HG02798 (cell line): ENCODE results near the gene DPF3.

ENCODE experiments used
- ATAC-seq: cut with Tn5 transposase; IDR thresholded peaks from one replicate; pipeline ENCODE4 v1.9.1; 2021; ENCODE audit warnings: mild to moderate bottlenecking; ENCODE audit not compliant: unreplicated experiment, poor library complexity

DPF3 gene

GRCh38 chr14:72802588-72802946, 91.3 kb downstream of the DPF3 start:
- no peak for ATAC-seq

GRCh38 chr14:72801836-72802587, 91.9 kb downstream of the DPF3 start:
- no peak for ATAC-seq

GRCh38 chr14:72801381-72801812, 92.5 kb downstream of the DPF3 start:
- ATAC-seq, result no peak

DNA sequence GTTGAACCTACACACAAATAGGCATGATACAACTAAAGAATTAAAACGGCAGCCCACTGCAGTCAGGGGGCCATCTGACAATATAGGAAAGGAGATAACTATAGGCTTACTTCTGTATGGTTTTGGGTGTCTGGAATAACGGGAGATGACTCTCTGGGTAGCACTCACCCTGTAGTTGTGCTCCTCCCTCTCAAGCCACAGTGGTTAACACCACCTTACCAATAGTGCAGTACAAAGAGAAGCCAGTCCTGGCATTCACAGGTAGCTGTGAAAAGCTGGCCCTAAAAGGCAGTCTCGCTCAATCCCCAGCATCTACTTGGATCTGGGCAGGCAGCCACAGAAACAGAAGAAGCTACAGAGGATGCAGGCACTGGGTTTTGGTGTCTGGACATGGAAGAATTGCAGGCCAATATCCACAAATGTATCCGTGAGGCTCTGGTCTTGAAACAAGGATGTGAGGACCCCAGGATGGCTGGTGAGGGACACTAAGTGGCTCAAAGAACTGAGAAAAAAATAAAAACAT, 93.0 kb downstream of the DPF3 start:
- no peak for ATAC-seq

GRCh38 chr14:72800296-72800695, 93.6 kb downstream of the DPF3 start:
- ATAC-seq, result no peak

DNA sequence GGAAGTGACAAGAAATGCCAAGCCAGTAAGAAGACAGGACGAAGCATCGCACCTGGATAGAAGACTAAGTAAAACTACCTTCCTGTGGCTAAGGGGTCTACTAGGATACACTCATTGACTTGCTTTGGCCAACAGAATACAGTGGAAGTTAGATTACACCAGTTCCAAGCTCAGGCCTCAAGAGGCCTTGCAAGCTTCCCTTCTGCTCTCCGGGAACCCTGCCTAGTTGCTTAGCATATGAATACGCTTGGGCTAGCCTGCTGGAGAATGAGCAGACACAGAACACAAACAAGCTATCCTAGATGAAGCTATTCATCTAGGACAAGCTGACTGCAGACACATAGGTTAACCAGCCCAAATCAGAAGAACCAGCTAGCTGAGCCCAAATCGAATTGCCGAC, 97.0 kb downstream of the DPF3 start:
- ATAC-seq, result no peak

DNA sequence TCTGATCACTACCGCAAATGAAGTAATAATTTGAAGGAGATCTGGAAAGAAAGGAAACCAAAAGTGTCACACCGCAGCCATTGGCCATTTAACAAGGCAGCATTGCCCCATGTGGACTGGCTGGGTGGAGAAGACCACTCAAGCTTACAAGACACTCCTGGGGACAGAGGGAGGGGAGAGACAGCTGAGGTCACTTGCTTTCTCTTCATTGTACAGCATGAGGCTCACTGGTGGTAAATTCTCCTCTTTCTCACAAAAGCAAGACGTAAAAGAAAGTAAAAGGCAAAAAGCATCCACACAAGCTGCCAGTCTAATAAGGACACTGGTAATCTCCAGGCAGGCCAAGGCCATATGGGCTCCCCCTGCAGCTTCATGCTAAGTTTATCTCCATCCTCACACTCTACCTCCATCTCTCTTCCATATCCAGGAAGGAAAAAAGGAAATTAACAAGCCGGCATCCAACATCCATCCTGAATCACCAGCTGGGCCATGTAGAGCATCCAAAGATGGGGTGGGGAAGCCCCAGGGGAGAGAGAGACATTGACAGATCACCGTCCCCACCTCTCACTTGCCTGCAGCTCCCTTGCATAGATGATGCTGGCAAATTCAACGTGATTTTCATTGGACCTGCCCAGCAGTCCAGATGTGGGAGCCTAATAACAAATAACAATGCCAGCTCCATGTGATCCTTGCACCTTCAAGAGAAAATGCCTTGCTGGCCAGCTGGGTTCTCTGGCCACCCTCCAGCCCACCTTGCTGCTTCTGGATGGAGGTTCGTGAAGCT, 100.6 kb downstream of the DPF3 start:
- ATAC-seq, result no peak

- no peak for ATAC-seq
Measured at GRCh38 chr14:72792051-72792788, 101.7 kb downstream of the DPF3 start.

- no peak for ATAC-seq
Measured at GRCh38 chr14:72790887-72791566, 102.9 kb downstream of the DPF3 start.

- no peak for ATAC-seq
Measured at GRCh38 chr14:72788972-72789728, 104.8 kb downstream of the DPF3 start.

GRCh38 chr14:72788255-72788654, 105.6 kb downstream of the DPF3 start:
- ATAC-seq, result no peak

GRCh38 chr14:72787841-72788240, 106.1 kb downstream of the DPF3 start:
- no peak for ATAC-seq

DNA sequence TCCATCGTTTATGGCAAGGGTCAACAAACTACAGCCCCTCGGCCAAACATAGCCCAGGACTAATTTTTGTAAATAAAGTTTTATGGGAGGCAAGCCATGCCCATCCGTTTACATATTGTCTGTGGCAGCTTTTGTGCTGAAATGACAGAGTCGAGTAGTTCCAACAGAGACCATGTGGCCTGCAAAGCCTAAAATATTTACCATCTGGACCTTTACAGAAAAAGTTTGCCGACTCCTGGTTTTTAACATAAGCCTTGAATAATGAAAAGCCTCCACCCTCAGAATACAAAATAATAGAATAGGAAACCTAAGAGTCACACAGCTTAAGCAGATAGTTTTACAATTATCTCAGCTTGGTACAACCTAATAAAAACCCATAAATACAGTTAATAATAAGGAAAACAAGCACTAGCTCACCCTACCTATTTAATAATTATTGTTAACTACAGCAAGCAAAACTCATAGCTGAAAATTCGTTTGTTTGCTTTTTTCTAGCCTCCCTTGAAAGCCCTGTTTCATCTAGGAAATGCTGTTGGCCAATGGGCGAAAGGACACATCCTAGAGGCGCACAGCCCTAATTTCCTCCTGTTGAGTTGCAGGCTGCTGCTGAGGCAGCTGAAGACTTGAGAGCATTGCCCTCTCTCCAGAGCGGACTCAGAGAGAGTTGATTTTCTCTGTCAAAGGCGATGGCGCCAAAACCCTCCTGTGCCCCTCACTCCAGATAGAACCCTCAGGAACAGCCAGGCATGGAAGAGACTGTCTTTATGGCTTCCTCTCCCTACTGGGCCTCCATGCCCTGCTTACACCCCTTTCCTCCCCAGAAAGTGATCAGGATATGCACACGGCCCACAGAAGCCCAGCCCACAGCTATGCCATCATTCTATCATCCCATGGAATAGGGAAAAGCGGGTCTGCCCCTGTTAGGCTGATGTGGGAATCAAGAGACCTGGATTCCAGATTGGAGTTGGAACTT, 107.2 kb downstream of the DPF3 start:
- ATAC-seq, result no peak

DNA sequence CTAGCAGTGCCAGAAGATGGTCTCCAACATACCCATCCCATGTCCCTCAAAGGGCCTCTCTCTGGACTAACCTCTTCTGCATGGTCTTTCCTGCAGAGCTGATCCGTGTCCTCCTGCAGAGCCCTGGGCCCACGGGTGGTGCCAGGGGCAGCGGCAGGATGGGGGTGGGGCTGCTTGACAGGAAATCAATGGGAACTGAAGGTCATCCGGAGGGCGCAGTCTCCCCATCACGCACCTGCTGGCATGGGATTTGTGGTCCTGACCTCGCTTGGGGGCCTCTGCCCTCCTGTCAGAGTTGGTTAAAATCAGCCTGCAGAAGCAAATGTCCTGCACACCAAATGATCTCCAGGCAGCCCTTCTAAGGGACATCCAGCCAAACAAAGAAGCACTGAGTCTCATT, 110.2 kb downstream of the DPF3 start:
- ATAC-seq, result no peak

- ATAC-seq, result no peak
Measured at GRCh38 chr14:72782817-72783216, 111.1 kb downstream of the DPF3 start.

- ATAC-seq, result no peak
Measured at GRCh38 chr14:72781561-72782508, 112.1 kb downstream of the DPF3 start.

GRCh38 chr14:72780751-72781150, 113.2 kb downstream of the DPF3 start:
- no peak for ATAC-seq
